Tibial nerve (tissue), 3 donors: Measurements from ENCODE around the gene CANT1.

Experiments
- CTCF ChIP-seq, 5 experiments: fragments of 200-600 bp in 3 of 5; fragments of 450-650 bp in 2 of 5; sonication (generic) in 3 of 5; IDR thresholded peaks; one replicate each; pipeline ENCODE4 v1.5.1; 2016 to 2019; ENCODE audit warnings: antibody characterized with exemption in 5 of 5, mild to moderate bottlenecking in 3 of 5, moderate library complexity in 2 of 5
- POLR2A ChIP-seq, 2 donors: fragments of 450-650 bp; IDR thresholded peaks; one replicate each; pipeline ENCODE4 v1.6.1; 2017; ENCODE audit warnings: antibody characterized with exemption in 2 of 2, mild to moderate bottlenecking in 2 of 2, moderate library complexity in 2 of 2

- no peak for TF ChIP-seq CTCF (IDR thresholded peaks at IDR 0.05)
- no peak for TF ChIP-seq POLR2A (IDR thresholded peaks at IDR 0.05)
Observed at GRCh38 chr17:78991017-78991738, 18.4 kb downstream of the CANT1 start.
